Right kidney (tissue), 1 donor: ENCODE data around the gene RALGAPA1.
"Not testable (repeated sequence)": the region's sequence is repeated elsewhere in the genome, so short reads cannot be mapped to it uniquely, and the experiment has no call there.

ENCODE experiments used
- DNase-seq: peaks from one replicate; pipeline ENCODE4 v3.0.0-alpha.2; 2016

Gene RALGAPA1

DNA sequence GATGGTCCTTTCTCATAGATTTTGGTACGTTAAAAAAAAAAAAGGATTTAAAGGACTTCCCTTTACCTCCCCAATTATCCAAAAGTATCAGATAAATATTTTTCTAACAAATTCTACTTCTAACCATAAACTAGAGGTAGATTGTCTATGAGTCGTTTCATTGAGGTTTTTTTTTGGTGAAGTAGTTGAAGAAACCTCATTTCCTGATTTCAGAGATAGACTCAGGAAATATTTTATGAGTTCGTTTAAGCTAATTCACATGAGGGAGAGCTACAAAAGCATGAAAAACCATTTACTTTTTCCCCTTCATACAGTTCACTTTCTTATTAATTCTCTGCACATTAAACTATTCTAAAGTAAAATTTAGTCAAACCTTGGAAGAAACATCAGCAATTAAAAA lies 112.5 kb downstream of the RALGAPA1 start:
- DNase-seq: no peak

DNA sequence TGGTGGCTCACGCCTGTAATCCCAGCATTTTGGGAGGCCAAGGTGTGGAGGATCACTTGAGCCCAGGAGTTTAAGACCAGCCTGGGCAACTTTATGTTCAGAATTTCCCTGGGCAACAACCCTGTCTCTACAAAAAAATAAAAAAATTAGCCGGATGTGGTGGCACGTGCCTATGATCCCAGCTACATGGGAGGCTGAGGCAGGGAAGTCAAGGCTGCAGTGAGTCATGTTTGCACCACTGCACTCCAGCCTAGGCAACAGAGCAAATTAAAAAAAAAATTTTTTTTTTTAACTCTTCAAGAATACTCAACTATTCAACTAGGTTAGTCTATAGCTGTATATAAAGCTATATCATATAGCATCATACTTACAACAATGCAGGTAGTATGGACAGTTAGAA lies 113.0 kb downstream of the RALGAPA1 start:
- DNase-seq: no peak

DNA sequence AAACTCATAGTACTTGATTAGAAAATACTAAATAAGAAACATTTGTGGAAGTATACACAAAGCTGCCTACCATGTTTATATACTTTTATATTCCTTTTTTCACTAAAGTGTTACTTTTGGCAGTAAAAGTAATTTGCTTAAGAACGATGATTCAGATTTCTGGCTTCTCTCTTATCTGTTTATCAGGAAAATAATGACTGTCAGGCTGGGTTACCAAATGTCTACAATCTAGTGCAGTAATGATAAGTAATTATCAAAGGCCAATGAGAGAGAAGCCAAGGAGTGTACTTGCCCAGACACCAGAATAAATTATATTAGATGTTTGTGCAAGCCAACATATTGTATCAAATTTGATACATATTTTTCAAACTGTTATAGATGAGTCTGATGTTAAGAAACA lies 113.4 kb downstream of the RALGAPA1 start:
- no peak for DNase-seq

DNA sequence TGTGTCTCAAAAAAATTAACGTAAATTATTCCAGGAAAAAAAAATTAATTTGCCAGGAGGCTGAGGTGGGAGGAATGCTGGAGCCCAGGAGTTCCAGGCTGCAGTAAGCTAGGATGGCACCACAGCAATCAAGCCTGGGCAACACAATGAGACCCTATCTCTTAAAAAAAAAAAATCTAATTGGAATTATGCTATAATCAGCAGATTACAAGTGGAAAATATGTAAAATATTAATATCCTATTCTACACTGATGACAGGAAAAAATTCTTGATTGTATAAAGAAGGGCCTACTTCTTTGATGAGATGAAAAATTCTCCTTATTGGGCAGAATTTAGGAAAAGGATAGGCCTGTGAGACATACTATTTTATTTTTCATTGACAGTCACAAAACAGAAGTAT lies 114.0 kb downstream of the RALGAPA1 start:
- DNase-seq: no peak

DNA sequence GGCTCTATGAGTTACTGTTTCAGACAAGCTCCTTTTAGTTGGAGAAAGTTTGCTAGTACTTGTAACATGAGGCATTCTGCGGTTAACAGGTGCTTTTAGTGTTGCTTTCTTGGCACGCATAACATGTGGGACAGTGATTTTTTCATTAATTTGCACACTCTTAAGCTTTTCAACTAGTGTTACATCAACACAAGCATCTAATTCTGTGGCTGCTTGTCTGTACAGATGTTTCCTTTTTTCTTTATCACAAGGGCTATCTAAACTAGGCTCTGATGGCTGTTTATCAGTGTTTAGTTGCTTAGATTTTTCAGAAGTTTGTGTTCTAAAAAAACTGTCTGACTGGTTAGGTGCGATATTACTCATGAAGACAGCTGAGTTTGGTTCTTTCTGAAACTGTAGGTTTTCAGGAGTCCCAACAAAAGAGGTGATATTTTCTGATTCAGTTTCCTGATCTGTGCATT lies 120.1 kb downstream of the RALGAPA1 start:
- DNase-seq: no peak

DNA sequence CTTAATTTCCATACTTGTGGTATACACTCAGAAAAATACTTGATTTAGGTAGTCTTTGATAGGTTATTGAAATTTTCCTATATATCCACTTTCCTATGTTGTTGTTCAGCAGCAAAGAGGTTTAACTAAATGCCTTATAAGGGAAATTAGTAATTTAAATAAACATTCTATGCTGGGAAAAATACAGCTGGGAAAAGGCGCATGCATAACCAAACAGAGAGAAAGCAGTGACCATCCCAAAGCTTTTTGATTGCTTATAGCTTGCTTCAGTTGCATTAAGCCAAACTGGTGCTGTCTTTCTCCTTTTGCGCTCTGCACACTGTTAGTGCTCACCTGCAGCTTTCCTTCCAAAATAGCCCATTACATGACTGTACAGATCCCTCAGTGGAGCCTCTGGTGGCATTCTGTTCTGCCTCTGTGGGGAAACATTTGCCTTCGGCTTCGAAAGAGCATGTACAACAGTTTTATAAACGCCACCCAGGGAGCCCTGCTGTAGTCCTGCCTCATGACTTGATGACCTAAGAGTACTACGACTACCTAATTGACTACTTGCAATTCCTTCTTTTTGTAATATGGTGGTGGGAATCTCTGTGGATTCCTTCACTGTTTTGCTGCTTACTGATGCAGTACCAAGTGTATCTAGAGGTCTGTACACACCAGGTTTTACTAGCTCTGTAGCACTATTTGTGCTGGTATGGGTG lies 120.8 kb downstream of the RALGAPA1 start:
- DNase-seq: no peak

DNA sequence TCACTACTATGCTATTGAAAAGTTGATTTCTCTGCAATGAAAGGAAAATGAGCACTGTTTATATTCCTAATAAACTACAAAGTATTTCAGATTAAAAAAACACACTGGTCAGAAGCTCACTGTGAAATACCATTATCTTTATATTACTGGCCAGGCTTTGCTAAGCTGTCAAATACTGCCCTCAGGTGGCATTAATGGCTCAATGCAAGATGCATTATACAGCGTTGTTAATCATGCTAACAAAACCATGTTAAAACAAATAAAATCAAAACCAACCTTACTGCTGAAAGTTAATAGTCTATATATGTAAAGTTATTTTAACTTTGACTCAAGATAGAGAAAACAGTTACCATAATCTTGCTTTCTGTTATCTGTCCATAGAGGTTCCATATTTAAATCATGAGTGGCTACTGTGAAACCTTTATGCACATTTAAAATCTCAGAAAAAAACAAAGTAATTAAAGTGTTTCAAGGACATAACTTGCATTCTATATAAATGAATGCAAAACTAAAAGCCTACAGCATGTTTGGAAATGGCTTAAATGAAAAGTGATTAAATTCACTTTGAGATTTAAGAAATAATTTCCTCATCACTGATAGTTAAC lies 121.7 kb downstream of the RALGAPA1 start:
- no peak for DNase-seq

DNA sequence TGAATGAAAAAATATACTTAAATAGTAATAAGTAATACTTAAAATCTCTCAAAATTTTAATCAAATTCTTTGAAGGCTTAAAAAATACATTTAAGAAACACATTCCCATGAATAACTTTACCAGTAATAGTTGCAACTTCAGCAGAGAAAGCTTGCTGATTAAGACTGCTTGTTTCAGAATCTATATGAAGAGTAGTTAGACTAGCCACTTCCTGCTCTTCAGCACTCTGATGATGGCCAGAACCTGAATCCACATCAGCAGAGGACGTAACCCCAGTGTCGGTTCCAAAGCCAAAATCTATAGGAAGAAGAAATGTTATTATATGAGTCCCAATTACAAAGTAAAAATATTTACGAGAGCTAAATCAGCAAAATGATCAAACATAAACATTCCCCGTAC lies 125.4 kb downstream of the RALGAPA1 start:
- not testable (repeated sequence) for DNase-seq

DNA sequence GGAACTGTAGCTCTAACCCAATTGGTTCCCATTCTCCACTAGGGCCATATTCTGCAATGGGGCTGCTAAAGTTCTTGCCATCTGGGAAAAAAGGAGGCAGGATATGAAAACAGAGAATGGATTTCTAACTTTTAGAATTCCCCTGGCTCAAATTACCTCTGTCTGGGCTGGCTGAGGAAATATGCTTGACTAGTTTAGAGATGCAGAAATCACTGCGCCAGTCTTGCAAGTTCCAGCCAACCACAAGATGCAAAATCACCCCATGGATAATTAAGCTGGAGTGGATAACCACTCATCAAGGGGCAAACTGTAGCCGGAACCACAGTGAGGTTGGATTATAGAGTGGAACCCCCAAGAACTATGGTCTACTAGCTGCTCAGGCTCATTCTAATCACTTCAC lies 126.3 kb downstream of the RALGAPA1 start:
- DNase-seq: no peak

DNA sequence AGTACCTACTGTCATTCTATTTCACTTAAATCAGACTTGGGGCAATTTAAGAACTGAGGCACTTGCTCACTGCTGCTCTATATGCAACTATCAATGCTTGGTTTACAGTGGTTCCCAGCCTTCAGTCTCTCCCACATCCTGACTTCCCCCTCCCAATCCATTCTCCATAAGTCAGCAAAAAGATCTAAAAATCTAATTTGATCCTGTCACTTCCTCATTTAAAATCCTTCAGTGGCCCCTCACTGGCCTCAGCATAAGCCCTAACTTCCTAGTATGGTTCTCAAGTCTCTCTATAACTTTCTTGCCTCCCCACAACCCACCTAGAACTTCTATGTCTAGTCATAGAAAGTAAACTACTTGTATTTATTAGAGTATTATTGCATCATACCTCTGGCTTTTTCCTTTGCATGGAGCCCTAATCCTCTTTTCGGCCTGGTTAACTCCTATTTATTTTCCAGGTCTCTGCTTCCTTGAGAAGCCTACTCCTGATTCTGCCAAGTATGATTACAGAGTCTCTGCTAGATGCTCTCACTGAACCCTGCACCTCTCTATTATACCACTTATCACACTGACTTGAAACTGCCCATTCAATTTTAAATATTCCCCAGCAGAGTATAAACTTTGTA lies 130.6 kb downstream of the RALGAPA1 start:
- DNase-seq: no peak

DNA sequence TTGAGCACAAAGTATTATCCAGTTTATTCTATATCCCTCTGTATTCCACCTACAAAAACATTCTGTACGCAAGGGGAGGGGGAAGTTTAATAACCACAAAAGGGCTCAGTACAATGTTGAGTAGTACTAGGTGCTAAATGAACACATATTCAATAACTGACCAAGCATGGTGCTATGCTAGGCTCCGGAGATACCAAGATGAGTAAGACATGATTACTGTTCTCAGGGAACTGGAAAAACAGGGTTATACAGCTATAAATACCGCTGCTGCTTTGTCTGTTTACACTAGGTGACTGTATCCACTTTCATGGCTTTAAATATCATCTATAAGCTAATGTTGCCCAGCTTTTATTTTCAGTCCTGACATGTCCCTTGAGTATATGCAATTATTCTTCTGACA lies 139.3 kb downstream of the RALGAPA1 start:
- DNase-seq: no peak

DNA sequence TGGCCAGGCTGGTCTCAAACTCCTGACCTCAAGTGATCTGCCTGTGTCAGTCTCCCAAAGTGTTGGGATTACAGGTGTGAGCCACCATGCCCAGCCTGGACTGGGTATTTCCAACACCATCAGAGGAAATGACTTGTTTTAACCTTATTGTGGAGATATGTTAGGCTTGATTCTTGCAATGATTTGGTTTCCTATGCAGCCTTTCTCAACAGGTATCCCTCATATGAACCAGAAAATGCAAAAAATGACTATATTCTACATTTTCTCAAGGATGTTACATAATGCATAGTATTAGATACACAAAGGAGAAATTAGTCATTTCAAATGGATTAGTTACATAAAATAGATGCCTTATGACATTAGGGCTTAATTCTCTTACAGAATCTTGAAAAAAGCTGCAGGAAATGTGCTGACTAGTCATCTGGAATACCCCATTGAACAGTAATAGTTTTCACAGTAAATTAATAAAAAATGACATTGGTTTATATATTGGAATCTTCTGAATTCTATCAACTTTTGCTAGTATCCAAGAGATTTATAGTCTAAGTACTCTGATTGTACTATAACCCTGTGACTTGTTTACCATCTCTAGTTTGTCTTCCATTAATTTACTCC lies 142.6 kb downstream of the RALGAPA1 start:
- no peak for DNase-seq

DNA sequence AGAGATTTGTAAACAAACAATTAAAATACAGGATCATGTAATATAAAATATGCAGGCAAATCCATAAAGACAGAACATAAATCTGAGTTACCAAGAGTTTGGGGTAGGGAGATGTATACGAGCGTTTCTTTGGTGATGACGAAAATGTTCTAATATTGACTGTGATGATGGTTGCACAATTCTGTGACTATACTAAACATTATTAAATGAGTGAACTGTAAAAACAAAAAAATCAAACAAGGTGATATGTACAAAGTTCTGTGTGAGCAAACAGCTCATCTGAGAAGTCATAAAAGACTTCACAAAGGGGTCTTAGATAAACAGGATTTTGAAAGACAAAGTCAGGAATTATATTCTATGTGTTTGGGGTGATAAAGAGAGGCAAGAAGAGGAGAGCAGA lies 147.2 kb downstream of the RALGAPA1 start:
- no peak for DNase-seq

DNA sequence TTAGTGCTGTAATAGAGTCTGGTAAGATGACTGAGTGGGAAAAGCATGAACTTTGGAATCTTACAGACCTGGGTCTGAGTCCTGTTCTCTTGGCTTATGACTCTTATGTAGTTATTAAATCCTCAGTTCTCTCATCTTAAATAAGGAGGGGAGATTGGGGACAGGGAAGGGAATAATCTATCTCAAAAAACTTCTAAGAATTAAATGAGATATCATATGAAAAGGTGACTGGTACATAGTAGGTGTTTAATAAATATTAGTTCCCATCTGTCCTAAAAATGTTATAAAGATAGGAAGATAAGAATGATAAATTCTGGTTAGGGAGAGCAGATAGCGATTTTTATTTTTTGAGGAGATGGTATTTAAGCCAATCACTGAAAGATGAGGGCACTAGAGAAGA lies 156.1 kb downstream of the RALGAPA1 start:
- no peak for DNase-seq

DNA sequence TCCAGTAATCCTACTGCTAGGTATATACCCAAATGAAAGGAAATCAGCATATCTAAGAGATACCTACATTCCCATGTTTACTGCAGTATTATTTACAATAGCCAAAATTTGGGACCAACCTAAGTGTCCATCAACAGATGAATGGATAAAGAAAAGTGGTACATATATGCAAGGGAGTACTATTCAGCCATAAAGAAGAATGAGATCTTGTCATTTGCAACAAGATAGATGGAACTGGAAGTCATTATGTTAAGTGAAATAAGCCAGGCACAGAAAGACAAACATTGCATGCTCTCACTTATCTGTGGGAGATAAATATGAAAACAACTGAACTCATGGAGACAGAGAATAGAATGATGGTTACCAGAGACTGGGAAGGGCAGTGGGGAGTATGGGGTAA lies 165.6 kb downstream of the RALGAPA1 start:
- no peak for DNase-seq

DNA sequence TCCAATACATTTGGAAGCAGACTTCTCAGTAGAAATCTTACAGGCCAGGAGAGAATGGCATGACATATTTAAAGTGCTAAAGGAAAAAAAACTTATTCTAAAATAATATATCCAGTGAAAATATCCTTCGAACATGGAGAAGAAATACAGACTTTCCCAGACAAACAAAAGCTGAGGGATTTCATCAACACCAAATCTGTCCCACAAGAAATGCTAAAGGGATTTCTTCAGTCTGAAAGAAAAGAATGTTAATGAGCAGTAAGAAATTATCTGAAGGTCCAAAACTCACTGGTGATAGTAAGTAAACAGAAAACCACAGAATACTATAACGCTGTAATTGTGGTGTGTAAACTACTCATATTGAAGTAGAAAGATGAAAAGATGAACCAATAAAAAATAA lies 171.2 kb downstream of the RALGAPA1 start:
- DNase-seq: no peak

DNA sequence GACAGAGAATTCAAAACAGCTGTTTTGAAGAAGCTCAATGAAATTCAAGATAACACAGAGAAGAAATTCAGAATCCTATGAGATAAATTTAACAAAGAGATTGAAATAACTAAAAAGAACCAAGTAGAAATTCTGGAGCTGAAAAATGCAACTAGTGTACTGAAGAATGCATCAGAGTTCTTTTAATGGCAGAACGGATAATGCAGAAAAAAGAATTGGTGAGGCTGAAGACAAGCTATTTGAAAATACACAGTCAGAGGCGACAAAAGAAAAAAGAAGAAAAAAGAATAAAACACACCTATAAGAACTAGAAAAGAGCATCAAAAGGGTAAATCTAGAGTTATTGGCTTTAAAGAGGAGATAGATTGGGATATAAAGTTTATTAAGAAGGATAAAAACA lies 171.8 kb downstream of the RALGAPA1 start:
- no peak for DNase-seq

DNA sequence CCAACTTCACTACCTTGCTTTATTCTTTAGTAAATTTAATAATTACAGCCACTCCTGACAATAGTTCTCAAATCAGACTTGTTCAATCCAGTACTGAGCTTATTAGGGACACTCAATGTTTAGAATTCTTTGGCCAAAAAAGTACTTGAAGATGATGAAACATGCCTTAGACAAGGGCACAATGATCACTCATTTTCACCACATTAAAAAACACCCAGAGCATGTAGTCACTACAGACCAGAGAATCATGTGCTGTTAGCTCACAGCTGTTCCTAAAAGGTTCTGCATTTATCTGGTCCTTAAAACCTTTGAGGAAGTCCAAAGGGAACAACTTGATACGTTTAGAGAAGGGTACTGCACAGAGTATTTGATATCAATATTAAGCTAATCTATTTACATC lies 176.4 kb downstream of the RALGAPA1 start:
- DNase-seq: no peak

DNA sequence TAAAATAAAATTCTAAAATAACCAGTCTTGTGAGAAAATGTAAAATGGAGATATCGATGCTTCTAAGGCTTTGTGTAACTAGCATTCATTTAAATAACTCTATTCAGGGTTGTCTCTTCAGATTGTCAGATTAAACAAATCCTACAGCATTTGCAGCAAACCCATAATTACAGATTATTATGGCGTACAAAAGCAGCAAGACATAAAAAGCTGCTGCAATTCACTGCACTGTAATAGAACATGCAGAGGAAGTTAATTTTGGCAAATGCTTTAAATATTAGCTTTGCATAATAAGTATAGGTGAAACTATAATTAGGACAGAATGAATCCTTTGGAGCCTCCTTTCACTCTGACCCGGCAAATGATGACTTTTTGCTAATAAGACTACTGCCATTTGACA lies 176.8 kb downstream of the RALGAPA1 start:
- DNase-seq: no peak

DNA sequence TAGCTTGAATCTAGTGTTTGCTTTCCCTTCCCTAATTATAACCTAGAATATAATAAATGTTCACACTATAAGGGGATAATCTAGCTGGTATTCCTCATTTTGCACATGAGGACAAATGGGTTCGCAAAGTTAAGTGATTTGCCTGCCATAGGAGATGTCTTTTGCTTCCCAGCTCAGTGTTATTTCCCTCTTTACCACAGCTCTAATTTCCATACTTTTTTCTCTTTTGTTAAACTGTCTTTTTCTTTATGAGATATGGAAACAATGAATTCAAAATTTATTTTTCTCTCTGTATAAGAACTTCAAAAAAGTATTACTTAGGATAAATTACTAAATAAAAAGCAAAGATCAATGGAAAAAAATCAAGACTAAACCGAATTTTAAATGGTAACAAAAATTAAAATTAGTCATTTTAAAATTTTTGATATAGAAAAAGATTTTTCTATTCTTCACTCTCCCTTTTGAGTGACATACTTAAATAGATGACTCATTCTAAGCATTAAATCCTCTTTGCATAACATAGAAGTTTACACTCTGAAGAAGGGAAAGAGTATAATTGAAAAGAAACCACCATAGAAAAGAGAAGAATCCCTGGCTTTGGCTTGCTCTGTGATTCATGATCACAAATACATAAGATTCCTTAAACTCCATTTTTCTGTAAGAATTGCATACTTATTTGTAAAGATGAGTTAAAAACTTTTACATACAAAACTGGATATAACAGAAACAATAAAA lies 177.9 kb downstream of the RALGAPA1 start:
- no peak for DNase-seq

DNA sequence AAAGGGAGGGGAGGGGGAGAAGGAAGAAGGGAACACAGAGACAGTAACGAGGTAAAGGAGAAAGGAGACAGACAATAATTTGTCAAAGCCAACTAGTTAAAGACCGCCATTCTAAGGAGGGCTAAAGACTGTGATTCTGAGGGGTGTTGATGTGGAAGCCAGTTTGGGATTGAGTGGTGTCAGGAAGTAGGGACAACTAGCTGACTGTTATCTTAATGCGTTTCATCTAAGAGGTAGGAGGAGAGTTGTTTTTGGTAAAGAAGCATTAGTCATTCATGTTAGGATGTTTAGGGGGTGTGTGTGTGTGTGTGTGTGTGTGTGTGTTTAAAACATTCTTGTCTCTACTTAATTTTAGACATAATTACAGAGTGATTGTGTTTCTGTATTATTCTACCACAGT lies 180.1 kb downstream of the RALGAPA1 start:
- no peak for DNase-seq

DNA sequence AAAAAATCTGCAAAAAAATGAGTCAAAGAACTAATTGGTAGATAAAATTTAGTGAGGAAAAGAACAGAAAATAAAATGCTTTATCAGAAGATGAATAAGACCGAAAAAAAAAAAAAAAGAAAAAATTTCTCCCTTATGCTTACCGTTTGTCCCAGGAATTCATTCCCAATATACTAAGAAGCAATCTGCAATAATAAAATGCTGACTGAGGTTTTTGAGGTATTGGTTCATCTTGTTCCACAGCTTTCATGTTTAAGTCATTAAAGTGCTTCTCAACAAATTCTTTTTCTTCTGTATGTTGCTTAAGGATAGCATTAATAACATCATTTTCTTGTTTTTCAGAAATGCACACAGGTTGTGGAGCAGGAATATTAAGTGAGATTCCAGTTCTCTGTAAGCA lies 182.1 kb downstream of the RALGAPA1 start:
- not testable (repeated sequence) for DNase-seq

DNA sequence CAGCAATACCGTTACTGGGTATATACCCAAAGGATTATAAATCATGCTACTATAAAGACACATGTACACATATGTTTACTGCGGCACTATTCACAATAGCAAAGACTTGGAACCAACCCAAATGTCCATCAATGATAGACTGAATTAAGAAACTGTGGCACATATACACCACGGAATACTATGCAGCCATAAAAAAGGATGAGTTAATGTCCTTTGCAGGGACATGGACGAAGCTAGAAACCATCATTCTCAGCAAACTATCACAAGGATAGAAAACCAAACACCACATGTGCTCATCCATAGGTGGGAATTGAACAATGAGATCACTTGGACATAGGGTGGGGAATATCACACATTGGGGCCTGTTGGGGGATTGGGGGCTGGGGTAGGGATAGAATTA lies 187.1 kb downstream of the RALGAPA1 start:
- DNase-seq: not testable (repeated sequence)
